ENCODE results near the gene HAPLN3.

DNA sequence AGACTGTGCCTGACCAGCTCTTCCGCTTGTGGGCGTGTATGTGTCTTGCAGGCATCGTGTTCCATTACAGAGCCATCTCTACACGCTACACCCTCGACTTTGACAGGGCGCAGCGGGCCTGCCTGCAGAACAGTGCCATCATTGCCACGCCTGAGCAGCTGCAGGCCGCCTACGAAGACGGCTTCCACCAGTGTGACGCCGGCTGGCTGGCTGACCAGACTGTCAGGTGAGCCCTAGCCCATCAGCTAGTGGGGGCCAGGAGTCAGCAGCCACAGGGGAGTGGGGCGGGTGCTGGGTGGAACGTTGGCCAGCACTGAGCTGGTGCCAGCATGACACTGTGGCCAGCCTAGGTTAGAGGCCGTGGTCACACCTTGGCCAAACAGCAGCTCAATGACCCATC, 55.4 kb downstream of the HAPLN3 start:
- TF ChIP-seq, protein P1, sequence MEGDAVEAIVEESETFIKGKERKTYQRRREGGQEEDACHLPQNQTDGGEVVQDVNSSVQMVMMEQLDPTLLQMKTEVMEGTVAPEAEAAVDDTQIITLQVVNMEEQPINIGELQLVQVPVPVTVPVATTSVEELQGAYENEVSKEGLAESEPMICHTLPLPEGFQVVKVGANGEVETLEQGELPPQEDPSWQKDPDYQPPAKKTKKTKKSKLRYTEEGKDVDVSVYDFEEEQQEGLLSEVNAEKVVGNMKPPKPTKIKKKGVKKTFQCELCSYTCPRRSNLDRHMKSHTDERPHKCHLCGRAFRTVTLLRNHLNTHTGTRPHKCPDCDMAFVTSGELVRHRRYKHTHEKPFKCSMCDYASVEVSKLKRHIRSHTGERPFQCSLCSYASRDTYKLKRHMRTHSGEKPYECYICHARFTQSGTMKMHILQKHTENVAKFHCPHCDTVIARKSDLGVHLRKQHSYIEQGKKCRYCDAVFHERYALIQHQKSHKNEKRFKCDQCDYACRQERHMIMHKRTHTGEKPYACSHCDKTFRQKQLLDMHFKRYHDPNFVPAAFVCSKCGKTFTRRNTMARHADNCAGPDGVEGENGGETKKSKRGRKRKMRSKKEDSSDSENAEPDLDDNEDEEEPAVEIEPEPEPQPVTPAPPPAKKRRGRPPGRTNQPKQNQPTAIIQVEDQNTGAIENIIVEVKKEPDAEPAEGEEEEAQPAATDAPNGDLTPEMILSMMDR (optimal IDR thresholded peaks at IDR 0.05 in 1 of 3, IDR thresholded peaks at IDR 0.05 in 1 of 3, conservative IDR thresholded peaks at IDR 0.05 in 1 of 3; ENCODE audit: extremely low read depth in 1 of 3, insufficient read depth in 2 of 3, low read length in 3 of 3), result no peak
- no peak for TF ChIP-seq EZH2 (IDR thresholded peaks at IDR 0.05; ENCODE audit: low read length)
